ENCODE data around the gene ZNF579. TPM values are rescaled to one million over a fixed set of nuclear protein-coding genes. Genes with fewer than 3 reads are reported as not detected.

ZNF579 gene
- total and polyA plus RNA-seq, 9 of the 15 experiments (the other 6 are each of a cell fraction or from before 2014, with no cell fraction given), result 0.06 to 15.9 (median 1.6) TPM

DNA sequence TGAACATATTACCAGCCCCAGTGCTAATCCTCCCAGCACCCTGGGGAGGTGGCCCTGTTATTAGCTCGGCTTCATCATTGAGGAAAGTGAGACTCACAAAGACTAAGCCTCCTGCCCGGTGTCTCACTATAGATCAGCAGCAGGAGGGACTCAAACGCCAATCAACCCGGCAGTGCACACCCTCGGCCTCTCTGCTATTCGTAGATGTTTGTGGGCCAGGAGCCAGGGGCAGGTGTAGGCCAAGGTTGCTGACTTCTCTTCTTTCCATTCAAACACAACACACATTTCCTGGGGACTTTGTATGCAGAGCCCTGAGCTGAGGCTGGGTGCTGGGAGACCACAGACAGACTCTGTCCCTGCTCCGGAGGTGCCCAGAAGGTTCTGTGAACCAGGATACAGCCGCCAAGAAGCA lies 25.9 kb downstream of the ZNF579 start (continued):
- TF ChIP-seq, protein P1, sequence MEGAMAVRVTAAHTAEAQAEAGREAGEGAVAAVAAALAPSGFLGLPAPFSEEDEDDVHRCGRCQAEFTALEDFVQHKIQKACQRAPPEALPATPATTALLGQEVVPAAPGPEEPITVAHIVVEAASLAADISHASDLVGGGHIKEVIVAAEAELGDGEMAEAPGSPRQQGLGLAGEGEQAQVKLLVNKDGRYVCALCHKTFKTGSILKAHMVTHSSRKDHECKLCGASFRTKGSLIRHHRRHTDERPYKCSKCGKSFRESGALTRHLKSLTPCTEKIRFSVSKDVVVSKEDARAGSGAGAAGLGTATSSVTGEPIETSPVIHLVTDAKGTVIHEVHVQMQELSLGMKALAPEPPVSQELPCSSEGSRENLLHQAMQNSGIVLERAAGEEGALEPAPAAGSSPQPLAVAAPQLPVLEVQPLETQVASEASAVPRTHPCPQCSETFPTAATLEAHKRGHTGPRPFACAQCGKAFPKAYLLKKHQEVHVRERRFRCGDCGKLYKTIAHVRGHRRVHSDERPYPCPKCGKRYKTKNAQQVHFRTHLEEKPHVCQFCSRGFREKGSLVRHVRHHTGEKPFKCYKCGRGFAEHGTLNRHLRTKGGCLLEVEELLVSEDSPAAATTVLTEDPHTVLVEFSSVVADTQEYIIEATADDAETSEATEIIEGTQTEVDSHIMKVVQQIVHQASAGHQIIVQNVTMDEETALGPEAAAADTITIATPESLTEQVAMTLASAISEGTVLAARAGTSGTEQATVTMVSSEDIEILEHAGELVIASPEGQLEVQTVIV (CRISPR knock-in tag; IDR thresholded peaks at IDR 0.05; ENCODE audit: borderline replicate concordance), result no peak
- TF ChIP-seq ZNF436 (CRISPR knock-in tag; IDR thresholded peaks at IDR 0.05) (no peak), ETV1 (tag; conservative IDR thresholded peaks at IDR 0.05; ENCODE audit: low read depth) (no peak), BHLHE40 (IDR thresholded peaks at IDR 0.05; ENCODE audit: low read length) (no peak)

GRCh38 chr19:55554302-55554701 lies 26.3 kb downstream of the ZNF579 start:
- no peak overlapping the region for H2AFZ ChIP-seq (ENCODE audit: low read depth, low read length)
- no peak overlapping the region for H3K4me2 ChIP-seq (ENCODE audit: insufficient read depth, low read length)
- TF ChIP-seq RBM25 (IDR thresholded peaks at IDR 0.05; ENCODE audit: low read depth, low read length, severe bottlenecking), result peak; percentile 51
- peak in 1 of 2 experiments; percentile 34; a peak in 2 of 4 replicates for TF ChIP-seq KDM1A (IDR thresholded peaks at IDR 0.05)
- peak; percentile 76 for TF ChIP-seq ZFP36 (IDR thresholded peaks at IDR 0.05; ENCODE audit: low read depth, low read length, partially characterized antibody)
- no peak for TF ChIP-seq PTRF (tag; IDR thresholded peaks at IDR 0.05)
- TF ChIP-seq BCOR (IDR thresholded peaks at IDR 0.05), result peak; percentile 46; the same call in 1 of the 2 replicates
- TF ChIP-seq MXI1 (IDR thresholded peaks at IDR 0.05; ENCODE audit: low read depth, low read length), result no peak
- no peaks in the 10 kb centered on the region for H3K79me2 ChIP-seq (ENCODE audit: control insufficient read depth, insufficient read depth, low read length)
- no peaks in the 10 kb centered on the region for H3K9me3 ChIP-seq (replicated peaks; ENCODE audit: control insufficient read depth, insufficient read depth, low read depth, low read length)
- intact Hi-C loops (cut with micrococcal nuclease) (no loop called here), in situ Hi-C loops (cut with MboI) (no loop called here)
- peaks cover 4 to 11% of the 10 kb centered on the region in 2 experiments; a peak in 4 of 5 replicates for H3K27me3 ChIP-seq (ENCODE audit: control insufficient read depth in 2 of 2, insufficient read depth in 2 of 2, low read length in 2 of 2)
- CTCF ChIA-PET (ENCODE audit: low intra/inter-chr PET ratio), result no interaction called here
- no peak overlapping the region for H3K4me3 ChIP-seq
- 29% methylated on average over 9 of the region's 9 CpGs for WGBS (ENCODE audit: insufficient coverage, low coverage, missing lambda C conversion rate)
- H4K20me1 ChIP-seq (replicated peaks; ENCODE audit: control insufficient read depth, insufficient read depth, low read length), result no peaks in the 10 kb centered on the region
- H3K9me1 ChIP-seq (ENCODE audit: control insufficient read depth, insufficient read depth, low read length), result no peaks in the 10 kb centered on the region
- ATAC-seq, result no peak
- POLR2A ChIA-PET, result interaction anchor here (1.1 kb wide), 1 partner anchor 45 kb away, joined by 4 read pairs; the partner anchor contains the start of gene FIZ1
- BruUV-seq (replicated peaks), result no TSS peak
- no peak overlapping the region for H3K27ac ChIP-seq (ENCODE audit: extremely low read depth, low read depth, low read length)
- no peak overlapping the region for H3K9ac ChIP-seq (ENCODE audit: insufficient read depth in 1 of 2, low read depth in 2 of 2, low read length in 2 of 2)
- H3K4me1 ChIP-seq (replicated peaks in 1 of 2; ENCODE audit: control insufficient read depth in 2 of 2, insufficient read depth in 2 of 2, low read length in 2 of 2), result peaks cover 5 to 9% of the 10 kb centered on the region in 2 experiments; a peak in 3 of 5 replicates
- no peaks in the 10 kb centered on the region for H3K36me3 ChIP-seq (ENCODE audit: control insufficient read depth, insufficient read depth, low read length)
- DNase-seq (ENCODE audit: extremely low read depth in 1 of 4, low spot score in 3 of 4), result peak in 1 of 4 experiments; percentile 3
- no peak for FAIRE-seq

All from K562 (cell line).